SKM-1 treated with dmso at 0.1 percent for 144 hours (cell line): ENCODE results near the gene RAD51D.
"Not testable (repeated sequence)": the region's sequence is repeated elsewhere in the genome, so short reads cannot be mapped to it uniquely, and the experiment has no call there.

Experiments
- DNase-seq: peaks from one replicate; lab custom pipeline; 2025; ENCODE audit not compliant: unreplicated experiment; lab: John Stamatoyannopoulos, UW

Gene RAD51D

GRCh38 chr17:35141681-35142466, 22.2 kb upstream of the RAD51D start, which contains the start of gene NLE1:
NLE1 (minus strand) TSS chr17:35142303; CDS start chr17:35142275, 28 bp downstream.
- peak; percentile 66 for DNase-seq

GRCh38 chr17:35138218-35138617, 18.6 kb upstream of the RAD51D start:
- no peak for DNase-seq

GRCh38 chr17:35135322-35135721, 15.7 kb upstream of the RAD51D start:
- no peak for DNase-seq

GRCh38 chr17:35132816-35133550, 13.3 kb upstream of the RAD51D start:
- DNase-seq = no peak

- no peak for DNase-seq
These were observed 12.4 kb upstream of the RAD51D start for GRCh38 chr17:35132099-35132498.

GRCh38 chr17:35130392-35130791, 10.7 kb upstream of the RAD51D start:
- no peak for DNase-seq

- DNase-seq = no peak
These were observed 10.3 kb upstream of the RAD51D start for GRCh38 chr17:35129973-35130351.

GRCh38 chr17:35129154-35129972, 9.7 kb upstream of the RAD51D start:
- DNase-seq = no peak

GRCh38 chr17:35127751-35128514, 8.3 kb upstream of the RAD51D start:
- no peak for DNase-seq

- no peak for DNase-seq
These were observed 1.7 kb upstream of the RAD51D start, which contains the start of gene FNDC8 for GRCh38 chr17:35121315-35121714. FNDC8 (plus strand) TSS chr17:35121615; CDS start chr17:35121694, 79 bp downstream.

- DNase-seq = no peak
These were observed 1.7 kb downstream of the RAD51D start for GRCh38 chr17:35117984-35118383.

GRCh38 chr17:35116845-35117244, 2.8 kb downstream of the RAD51D start:
- DNase-seq = no peak

GRCh38 chr17:35110791-35111190, 8.9 kb downstream of the RAD51D start:
- DNase-seq = not testable (repeated sequence)

- no peak for DNase-seq
These were observed 14.7 kb downstream of the RAD51D start for GRCh38 chr17:35104844-35105450.

GRCh38 chr17:35103271-35103670, 16.4 kb downstream of the RAD51D start:
- no peak for DNase-seq

- DNase-seq = no peak
These were observed 17.9 kb downstream of the RAD51D start for GRCh38 chr17:35101725-35102124.

GRCh38 chr17:35101036-35101435, 18.6 kb downstream of the RAD51D start:
- DNase-seq = no peak

GRCh38 chr17:35099908-35100307, 19.8 kb downstream of the RAD51D start:
- DNase-seq = no peak

GRCh38 chr17:35097776-35098175, 21.9 kb downstream of the RAD51D start:
- no peak for DNase-seq

- no peak for DNase-seq
These were observed 23.9 kb downstream of the RAD51D start for GRCh38 chr17:35095741-35096140.
